BE2C (cell line): Measurements from ENCODE around the gene SDE2.

Source experiments
- DNase-seq: peaks from one replicate; pipeline ENCODE4 v3.0.0-alpha.2; 2020
- H3K27me3 ChIP-seq: fragments of 250-450 bp; sonication (Bioruptor Pico); 2 replicates; pipeline ENCODE4 v1.5.1; 2020; ENCODE audit warnings: mild to moderate bottlenecking
- H3K36me3 ChIP-seq: fragments of 250-450 bp; sonication (Bioruptor Pico); 2 replicates; pipeline ENCODE4 v1.5.1; 2020; ENCODE audit warnings: mild to moderate bottlenecking
- H3K4me1 ChIP-seq: fragments of 250-450 bp; sonication (Bioruptor Pico); 2 replicates; pipeline ENCODE4 v1.5.1; 2020
- H3K4me3 ChIP-seq: 2 replicates; pipeline ENCODE4 v1.5.1; 2011; ENCODE audit warnings: low read depth, low read length
- H3K9me3 ChIP-seq: fragments of 250-450 bp; sonication (Bioruptor Pico); 2 replicates; pipeline ENCODE4 v1.5.1; 2020
- CTCF ChIP-seq: IDR thresholded peaks from 2 replicates; pipeline ENCODE4 v1.5.1; 2012; ENCODE audit warnings: mild to moderate bottlenecking, low read depth, low read length

The SDE2 gene

GRCh38 chr1:225961659-225962439, 37.3 kb downstream of the SDE2 start:
- no peaks in the 10 kb centered on the region for H3K27me3 ChIP-seq
- DNase-seq: no peak

GRCh38 chr1:225958041-225958440, 41.1 kb downstream of the SDE2 start:
- Histone ChIP-seq H3K36me3 (no peaks in the 10 kb centered on the region), H3K27me3 (no peaks in the 10 kb centered on the region), H3K4me1 (no peaks in the 10 kb centered on the region), H3K9me3 (no peaks in the 10 kb centered on the region), H3K4me3 (no peak overlapping the region)
- no peak for DNase-seq
- TF ChIP-seq CTCF: no peak

More at GRCh38 chr1:225961659-225962439, 37.3 kb downstream of the SDE2 start:
- no peak for TF ChIP-seq CTCF
- no peaks in the 10 kb centered on the region for H3K9me3 ChIP-seq
- H3K4me3 ChIP-seq: no peak overlapping the region
- H3K4me1 ChIP-seq: no peaks in the 10 kb centered on the region
- no peaks in the 10 kb centered on the region for H3K36me3 ChIP-seq

- no peaks in the 10 kb centered on the region for H3K9me3 ChIP-seq
- TF ChIP-seq CTCF: no peak
- no peaks in the 10 kb centered on the region for H3K4me1 ChIP-seq
- no peak for DNase-seq
- no peak overlapping the region for H3K4me3 ChIP-seq
- H3K36me3 ChIP-seq: no peaks in the 10 kb centered on the region
- no peaks in the 10 kb centered on the region for H3K27me3 ChIP-seq
Measured at GRCh38 chr1:225954753-225955152, 44.4 kb downstream of the SDE2 start.

GRCh38 chr1:225953315-225953714, 45.8 kb downstream of the SDE2 start:
- no peak for TF ChIP-seq CTCF
- Histone ChIP-seq H3K27me3 (no peaks in the 10 kb centered on the region), H3K36me3 (no peaks in the 10 kb centered on the region), H3K4me1 (no peaks in the 10 kb centered on the region), H3K4me3 (no peak overlapping the region), H3K9me3 (no peaks in the 10 kb centered on the region)
- no peak for DNase-seq

- H3K9me3 ChIP-seq: no peaks in the 10 kb centered on the region
- peak; percentile 28 for DNase-seq
- TF ChIP-seq CTCF: peak; percentile 18; the same call in 1 of the 2 replicates
Measured at GRCh38 chr1:225950905-225951497, 48.1 kb downstream of the SDE2 start.

GRCh38 chr1:225949041-225949440, 50.1 kb downstream of the SDE2 start:
- Histone ChIP-seq H3K36me3 (no peaks in the 10 kb centered on the region), H3K9me3 (no peaks in the 10 kb centered on the region), H3K4me3 (no peak overlapping the region), H3K27me3 (no peaks in the 10 kb centered on the region), H3K4me1 (no peaks in the 10 kb centered on the region)
- no peak for TF ChIP-seq CTCF
- DNase-seq: no peak

More at GRCh38 chr1:225950905-225951497, 48.1 kb downstream of the SDE2 start:
- no peaks in the 10 kb centered on the region for H3K36me3 ChIP-seq
- H3K4me3 ChIP-seq: no peak overlapping the region
- H3K27me3 ChIP-seq: no peaks in the 10 kb centered on the region
- no peaks in the 10 kb centered on the region for H3K4me1 ChIP-seq
